Islet of Langerhans (tissue), 1 donor: ENCODE data around the gene BLMH.

Experiments used
- FAIRE-seq: peaks from one replicate; lab custom pipeline; 2011; peaks lifted over from hg19 to GRCh38; lab: Jason Lieb, UNC

The BLMH gene, protein sequence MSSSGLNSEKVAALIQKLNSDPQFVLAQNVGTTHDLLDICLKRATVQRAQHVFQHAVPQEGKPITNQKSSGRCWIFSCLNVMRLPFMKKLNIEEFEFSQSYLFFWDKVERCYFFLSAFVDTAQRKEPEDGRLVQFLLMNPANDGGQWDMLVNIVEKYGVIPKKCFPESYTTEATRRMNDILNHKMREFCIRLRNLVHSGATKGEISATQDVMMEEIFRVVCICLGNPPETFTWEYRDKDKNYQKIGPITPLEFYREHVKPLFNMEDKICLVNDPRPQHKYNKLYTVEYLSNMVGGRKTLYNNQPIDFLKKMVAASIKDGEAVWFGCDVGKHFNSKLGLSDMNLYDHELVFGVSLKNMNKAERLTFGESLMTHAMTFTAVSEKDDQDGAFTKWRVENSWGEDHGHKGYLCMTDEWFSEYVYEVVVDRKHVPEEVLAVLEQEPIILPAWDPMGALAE

DNA sequence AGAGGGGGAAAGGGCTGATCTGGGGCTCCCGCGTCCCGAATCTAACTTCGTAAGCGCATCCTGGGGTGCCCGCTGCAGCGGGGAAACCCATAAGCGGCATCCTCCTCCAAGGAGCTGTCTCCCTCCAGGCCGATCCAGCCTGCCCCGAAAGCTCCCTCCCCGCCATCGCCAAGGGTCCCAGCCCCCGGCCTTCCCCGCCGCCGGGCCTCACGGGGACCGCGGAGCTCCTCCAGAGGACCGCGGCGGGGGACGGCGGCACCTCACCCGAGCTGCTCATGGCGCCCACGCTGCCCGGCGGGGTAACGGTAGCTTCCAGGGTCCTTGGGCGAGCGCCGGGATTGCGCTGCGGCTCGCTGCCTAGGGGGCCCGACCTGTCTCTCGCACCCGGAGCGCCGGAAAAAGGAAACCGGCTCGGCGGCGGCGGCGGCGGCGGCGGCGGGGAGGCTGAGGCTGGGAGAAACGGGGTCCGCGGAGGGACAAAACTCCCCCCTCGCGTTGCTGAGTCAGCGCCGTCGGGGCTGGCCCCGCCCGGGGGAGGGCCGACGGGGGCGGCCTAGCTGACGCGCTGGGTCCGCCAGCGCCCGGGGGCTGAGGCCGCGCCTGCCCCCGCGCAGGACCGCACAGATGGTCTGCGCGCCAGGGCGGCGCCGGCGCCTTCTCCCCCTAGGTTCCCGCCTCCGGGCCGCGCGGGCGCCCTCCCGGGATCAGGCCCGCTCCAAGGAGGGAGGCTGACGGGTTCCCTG lies at the start of gene BLMH:
TSS of gene BLMH (minus strand) at position 402 of the 743 bp plus-strand sequence. CDS start at position 277, 125 bp downstream.
- FAIRE-seq: no peak

DNA sequence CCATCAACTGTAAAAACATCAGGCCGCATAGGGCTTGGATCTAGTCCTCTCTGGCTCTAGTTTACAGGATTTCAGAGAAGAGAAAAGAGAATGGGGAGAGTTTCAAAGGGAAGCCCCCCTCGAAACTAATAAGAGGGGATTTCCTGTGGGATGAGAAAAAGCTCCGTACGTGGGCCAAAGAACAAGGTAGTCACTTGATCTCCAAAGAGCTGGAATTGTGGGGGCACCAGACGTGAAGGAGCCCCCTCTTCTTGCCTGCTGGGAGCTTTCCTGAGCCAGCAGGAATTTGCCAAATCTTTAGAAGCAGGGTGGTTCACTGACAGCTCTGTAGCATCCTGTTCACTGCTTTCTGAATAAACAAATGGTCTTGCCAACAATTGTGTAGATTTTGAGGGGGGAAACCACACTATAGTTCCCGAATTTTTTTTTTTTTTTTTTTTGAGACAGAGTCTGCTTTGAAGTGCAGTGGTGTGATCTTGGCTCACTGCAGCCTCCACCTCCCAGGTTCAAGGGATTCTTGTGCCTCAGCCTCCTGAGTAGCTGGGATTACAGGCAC lies 49.1 kb upstream of the BLMH start:
- no peak for FAIRE-seq

DNA sequence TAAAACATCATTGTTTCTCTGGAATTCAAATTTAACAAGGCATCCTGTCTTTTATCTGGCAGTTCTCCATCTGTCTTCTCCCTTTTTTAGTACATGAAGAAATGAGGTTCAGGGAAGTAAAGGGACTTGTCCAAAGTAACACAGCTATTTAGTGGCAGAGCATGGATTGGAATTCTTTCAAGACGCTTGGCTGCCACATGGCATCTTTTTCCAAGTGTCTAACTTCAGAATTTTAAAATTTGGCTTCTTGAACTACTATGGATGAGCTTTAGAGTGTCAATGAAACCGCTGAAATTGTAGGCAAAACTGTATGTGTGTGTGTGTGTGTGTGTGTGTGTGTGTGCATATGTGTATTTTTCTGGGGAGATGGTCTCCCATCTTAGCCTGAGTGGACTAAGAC lies 47.3 kb upstream of the BLMH start:
- no peak for FAIRE-seq

DNA sequence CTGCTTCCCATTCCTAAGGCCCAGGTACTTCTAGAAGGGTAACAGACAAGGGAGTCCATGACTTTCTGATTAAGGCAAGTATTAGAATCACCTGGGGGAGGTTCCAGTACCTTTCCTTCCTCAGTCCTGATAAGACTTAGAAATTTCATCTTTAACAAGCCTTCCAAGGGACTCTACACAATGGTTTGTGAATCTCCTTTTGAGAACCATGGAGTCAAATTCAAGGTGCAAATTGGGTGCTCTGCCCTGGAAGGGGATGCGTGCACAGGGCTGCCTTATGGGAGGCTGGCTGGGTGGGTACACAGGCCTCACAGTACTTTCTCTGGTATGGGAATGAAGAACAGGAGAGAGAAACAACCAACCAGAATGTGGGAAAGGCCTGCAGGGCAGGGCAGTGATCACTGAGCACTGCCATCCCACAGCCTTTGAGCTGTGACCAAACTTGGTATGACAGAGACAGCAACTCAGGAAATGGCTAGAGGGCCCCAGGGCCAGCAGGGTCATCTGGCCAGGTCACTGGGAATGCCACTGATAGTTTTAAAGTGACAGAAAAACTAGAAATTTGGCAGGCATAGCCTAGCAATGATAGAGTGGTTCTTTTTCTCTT lies 45.8 kb upstream of the BLMH start:
- no peak for FAIRE-seq

- no peak for FAIRE-seq
Observed at GRCh38 chr17:30336369-30337171, 44.8 kb upstream of the BLMH start.

- FAIRE-seq: no peak
Observed at GRCh38 chr17:30334421-30334820, 42.7 kb upstream of the BLMH start.

GRCh38 chr17:30333503-30334360 lies 42.0 kb upstream of the BLMH start, which contains the start of gene TMIGD1:
Gene TMIGD1, minus strand, starts transcription at chr17:30334057. Its CDS starts 1,924 bp downstream, at chr17:30332133.
- FAIRE-seq: no peak

GRCh38 chr17:30332057-30332542 lies 40.4 kb upstream of the BLMH start:
- FAIRE-seq: no peak

DNA sequence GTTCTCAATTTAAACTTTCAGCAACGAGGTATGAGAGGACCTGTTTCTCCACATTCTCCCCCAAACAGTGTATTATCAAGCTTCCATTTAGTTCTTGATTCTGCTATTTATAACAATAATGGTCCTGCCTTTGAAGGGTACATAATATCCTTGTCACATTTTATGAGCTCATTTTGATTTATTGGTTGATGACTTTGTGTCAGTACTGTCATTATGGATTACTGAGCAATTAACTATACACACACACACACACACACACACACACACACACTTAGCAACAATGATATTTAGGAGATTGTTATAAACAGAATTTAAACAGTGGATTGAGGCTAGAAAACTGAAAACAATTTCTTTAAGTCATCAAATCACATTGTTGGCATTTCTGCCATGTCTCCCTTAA lies 35.1 kb upstream of the BLMH start:
- FAIRE-seq: peak; percentile 90

GRCh38 chr17:30324723-30325122 lies 33.0 kb upstream of the BLMH start:
- no peak for FAIRE-seq

DNA sequence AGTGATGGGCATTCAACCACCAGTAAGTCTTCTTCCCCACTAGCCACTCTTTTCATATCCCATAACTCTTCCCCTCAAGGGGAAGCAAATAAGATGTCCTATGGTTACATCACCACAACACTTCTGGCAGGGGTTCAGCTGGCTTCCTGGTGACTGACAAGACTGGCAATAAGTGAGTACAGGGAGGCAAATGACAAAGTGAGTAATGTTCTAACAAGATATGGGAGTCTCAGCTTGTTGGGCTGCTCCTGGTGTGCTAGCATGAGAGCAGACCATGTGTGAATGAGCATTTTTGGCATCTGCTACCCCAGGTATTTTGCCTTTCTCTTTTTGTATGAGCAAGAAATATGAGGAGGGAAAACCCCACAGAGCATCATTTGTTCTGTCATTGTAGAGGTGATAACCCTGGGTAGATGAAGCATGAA lies 32.2 kb upstream of the BLMH start:
- no peak for FAIRE-seq

- FAIRE-seq: no peak
Observed at GRCh38 chr17:30323262-30323894, 31.6 kb upstream of the BLMH start.

GRCh38 chr17:30321314-30321713 lies 29.6 kb upstream of the BLMH start:
- FAIRE-seq: peak; percentile 98

DNA sequence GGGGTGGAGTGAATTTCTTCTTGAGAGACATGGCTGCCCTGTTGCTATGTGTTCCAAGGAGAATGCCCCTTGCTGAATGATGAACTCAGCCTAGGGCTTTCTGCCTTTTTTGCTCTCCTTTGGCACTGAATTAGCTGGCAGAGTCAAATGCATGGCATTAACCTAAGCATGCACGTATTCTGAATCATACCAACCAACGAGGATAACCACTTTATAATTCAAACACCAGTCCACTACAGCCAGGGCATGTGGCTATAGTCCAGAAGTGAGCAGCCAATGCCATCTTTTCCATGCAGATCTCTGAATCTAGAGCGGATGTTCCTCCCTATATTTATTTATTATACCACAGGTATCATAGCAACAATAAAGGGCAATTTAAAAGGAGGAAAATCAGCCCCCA lies 26.4 kb upstream of the BLMH start:
- peak; percentile 98 for FAIRE-seq

GRCh38 chr17:30316736-30317135 lies 25.0 kb upstream of the BLMH start:
- FAIRE-seq: no peak

- FAIRE-seq: no peak
Observed at GRCh38 chr17:30315106-30315505, 23.4 kb upstream of the BLMH start.

DNA sequence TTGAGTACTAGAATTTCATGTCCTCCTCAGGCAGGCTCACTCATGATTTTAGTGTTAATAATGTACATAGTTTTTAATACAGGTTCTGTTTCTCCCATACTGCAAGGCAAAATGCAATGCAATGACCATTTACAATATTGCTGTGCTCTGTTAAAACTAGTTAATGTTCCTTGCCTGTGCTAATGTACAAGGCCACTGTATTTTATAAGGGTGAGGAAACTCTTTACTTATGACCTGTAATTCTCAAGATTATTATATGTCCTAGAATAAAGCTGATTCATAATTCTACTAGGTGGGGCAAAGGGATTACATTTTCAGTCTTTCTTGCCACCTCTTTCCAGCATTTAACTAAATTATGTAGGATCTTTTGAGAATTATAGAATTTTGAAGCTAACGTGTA lies 22.7 kb upstream of the BLMH start:
- no peak for FAIRE-seq

DNA sequence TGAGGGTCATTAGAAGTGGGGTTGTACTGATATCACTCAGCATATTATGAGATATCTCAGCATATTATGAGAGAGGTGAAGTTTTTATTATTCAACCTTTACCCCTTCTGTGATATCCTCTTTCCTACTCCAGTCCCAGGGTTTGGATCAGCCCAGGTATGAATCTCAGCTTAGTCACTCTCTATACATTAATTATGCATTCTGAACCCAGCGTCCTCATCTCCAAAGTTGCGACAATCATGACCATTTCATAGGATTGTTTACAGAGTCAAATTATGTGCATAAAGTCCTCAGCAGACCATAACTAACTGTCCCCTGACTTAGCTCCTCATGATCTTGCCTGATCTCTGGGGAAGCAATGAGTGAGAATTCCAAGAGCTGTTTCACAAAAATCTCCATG lies 20.5 kb upstream of the BLMH start:
- FAIRE-seq: no peak

GRCh38 chr17:30310562-30310961 lies 18.8 kb upstream of the BLMH start:
- no peak for FAIRE-seq

- FAIRE-seq: no peak
Observed at GRCh38 chr17:30309591-30309990, 17.8 kb upstream of the BLMH start.
